Measurements from ENCODE around the gene OR10H1. TPM values are rescaled to one million over a fixed set of nuclear protein-coding genes. Genes with fewer than 3 reads are reported as not detected.
"Not testable (repeated sequence)": the region's sequence is repeated elsewhere in the genome, so short reads cannot be mapped to it uniquely, and the experiment has no call there.

Gene OR10H1
- total RNA-seq, 1 donor from 2014 or later = not detected

DNA sequence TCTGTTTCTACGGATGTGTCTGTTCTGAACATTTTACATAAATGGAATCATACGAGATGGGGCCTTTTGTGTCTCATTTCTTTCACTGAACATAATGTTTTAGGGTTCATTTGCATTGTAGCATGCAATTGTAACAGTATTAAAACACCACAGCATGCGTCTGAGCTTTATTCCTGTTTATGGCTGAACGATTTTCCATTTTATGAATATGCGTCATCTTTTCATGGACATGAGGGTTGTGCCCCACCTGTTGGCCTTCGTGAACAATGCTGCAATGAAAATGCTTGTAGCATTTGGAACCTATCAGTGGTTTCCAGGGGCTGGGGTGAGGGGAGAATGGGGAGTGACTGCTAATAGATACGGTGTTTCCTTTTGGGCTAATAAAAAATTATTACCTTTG lies 5.1 kb downstream of the OR10H1 start:
- TF ChIP-seq EZH2 (IDR thresholded peaks at IDR 0.05; ENCODE audit: insufficient read depth, low read length) = no peak
- TF ChIP-seq, protein P1, sequence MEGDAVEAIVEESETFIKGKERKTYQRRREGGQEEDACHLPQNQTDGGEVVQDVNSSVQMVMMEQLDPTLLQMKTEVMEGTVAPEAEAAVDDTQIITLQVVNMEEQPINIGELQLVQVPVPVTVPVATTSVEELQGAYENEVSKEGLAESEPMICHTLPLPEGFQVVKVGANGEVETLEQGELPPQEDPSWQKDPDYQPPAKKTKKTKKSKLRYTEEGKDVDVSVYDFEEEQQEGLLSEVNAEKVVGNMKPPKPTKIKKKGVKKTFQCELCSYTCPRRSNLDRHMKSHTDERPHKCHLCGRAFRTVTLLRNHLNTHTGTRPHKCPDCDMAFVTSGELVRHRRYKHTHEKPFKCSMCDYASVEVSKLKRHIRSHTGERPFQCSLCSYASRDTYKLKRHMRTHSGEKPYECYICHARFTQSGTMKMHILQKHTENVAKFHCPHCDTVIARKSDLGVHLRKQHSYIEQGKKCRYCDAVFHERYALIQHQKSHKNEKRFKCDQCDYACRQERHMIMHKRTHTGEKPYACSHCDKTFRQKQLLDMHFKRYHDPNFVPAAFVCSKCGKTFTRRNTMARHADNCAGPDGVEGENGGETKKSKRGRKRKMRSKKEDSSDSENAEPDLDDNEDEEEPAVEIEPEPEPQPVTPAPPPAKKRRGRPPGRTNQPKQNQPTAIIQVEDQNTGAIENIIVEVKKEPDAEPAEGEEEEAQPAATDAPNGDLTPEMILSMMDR (IDR thresholded peaks at IDR 0.05; ENCODE audit: insufficient read depth, low read depth, low read length) = no peak
- FAIRE-seq = no peak
- H3K9me3 Mint-ChIP-seq (ENCODE audit: unreplicated experiment) = peaks cover 30% of the 10 kb centered on the region

DNA sequence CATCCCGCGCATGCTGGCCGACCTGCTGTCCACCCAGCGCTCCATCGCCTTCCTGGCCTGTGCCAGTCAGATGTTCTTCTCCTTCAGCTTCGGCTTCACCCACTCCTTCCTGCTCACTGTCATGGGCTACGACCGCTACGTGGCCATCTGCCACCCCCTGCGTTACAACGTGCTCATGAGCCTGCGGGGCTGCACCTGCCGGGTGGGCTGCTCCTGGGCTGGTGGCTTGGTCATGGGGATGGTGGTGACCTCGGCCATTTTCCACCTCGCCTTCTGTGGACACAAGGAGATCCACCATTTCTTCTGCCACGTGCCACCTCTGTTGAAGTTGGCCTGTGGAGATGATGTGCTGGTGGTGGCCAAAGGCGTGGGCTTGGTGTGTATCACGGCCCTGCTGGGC lies 21.2 kb downstream of the OR10H1 start:
- FAIRE-seq; H3K36me3 Mint-ChIP-seq (ENCODE audit: low read depth, unreplicated experiment); H3K9me3 Mint-ChIP-seq (ENCODE audit: unreplicated experiment): not testable (repeated sequence)

More for the DNA sequence above, 5.1 kb downstream of the OR10H1 start:
- Histone ChIP-seq H3K9ac (ENCODE audit: low read length) (no peak overlapping the region), H3K36me3 (ENCODE audit: insufficient read depth, low read length) (no peaks in the 10 kb centered on the region), H4K20me1 (ENCODE audit: insufficient read depth, low read length) (no peaks in the 10 kb centered on the region), H3K79me2 (ENCODE audit: insufficient read depth, low read length) (no peaks in the 10 kb centered on the region), H3K4me1 (ENCODE audit: insufficient read depth, low read length) (no peaks in the 10 kb centered on the region), H3K4me2 (ENCODE audit: low read length) (no peak overlapping the region), H3K4me3 (ENCODE audit: insufficient read depth, low read depth, low read length) (no peak overlapping the region), H3K27ac (ENCODE audit: low read depth, low read length) (no peak overlapping the region), H3K9me3 (ENCODE audit: insufficient read depth, low read depth, low read length) (no peaks in the 10 kb centered on the region), H3K27me3 (ENCODE audit: insufficient read depth, low read length) (no peaks in the 10 kb centered on the region), H2AFZ (ENCODE audit: low read depth, low read length) (no peak overlapping the region)
- no peak overlapping the region for H3K4me3 Mint-ChIP-seq (ENCODE audit: unreplicated experiment)
- H3K27ac Mint-ChIP-seq (ENCODE audit: unreplicated experiment) = no peak overlapping the region
- no peak for DNase-seq (ENCODE audit: low read depth)
- H3K27me3 Mint-ChIP-seq (ENCODE audit: low read depth, unreplicated experiment) = no peaks in the 10 kb centered on the region
- no peaks in the 10 kb centered on the region for H3K36me3 Mint-ChIP-seq (ENCODE audit: low read depth, unreplicated experiment)
- H3K4me1 Mint-ChIP-seq (ENCODE audit: low read depth, unreplicated experiment) = no peaks in the 10 kb centered on the region

GRCh38 chr19:15790096-15790495 lies 25.4 kb downstream of the OR10H1 start:
- Histone ChIP-seq H3K9ac (ENCODE audit: low read length) (no peak overlapping the region), H4K20me1 (ENCODE audit: insufficient read depth, low read length) (no peaks in the 10 kb centered on the region), H3K4me1 (ENCODE audit: insufficient read depth, low read length) (no peaks in the 10 kb centered on the region), H3K9me3 (ENCODE audit: insufficient read depth, low read depth, low read length) (peaks cover 3% of the 10 kb centered on the region), H3K36me3 (ENCODE audit: insufficient read depth, low read length) (no peaks in the 10 kb centered on the region), H3K4me3 (ENCODE audit: insufficient read depth, low read depth, low read length) (no peak overlapping the region), H3K79me2 (ENCODE audit: insufficient read depth, low read length) (no peaks in the 10 kb centered on the region), H2AFZ (ENCODE audit: low read depth, low read length) (no peak overlapping the region), H3K4me2 (ENCODE audit: low read length) (no peak overlapping the region), H3K27ac (ENCODE audit: low read depth, low read length) (no peak overlapping the region), H3K27me3 (ENCODE audit: insufficient read depth, low read length) (no peaks in the 10 kb centered on the region)
- DNase-seq (ENCODE audit: low read depth) = no peak
- no peaks in the 10 kb centered on the region for H3K4me1 Mint-ChIP-seq (ENCODE audit: low read depth, unreplicated experiment)
- FAIRE-seq = no peak
- H3K27ac Mint-ChIP-seq (ENCODE audit: unreplicated experiment) = no peak overlapping the region
- no peaks in the 10 kb centered on the region for H3K36me3 Mint-ChIP-seq (ENCODE audit: low read depth, unreplicated experiment)
- H3K27me3 Mint-ChIP-seq (ENCODE audit: low read depth, unreplicated experiment) = no peaks in the 10 kb centered on the region
- no peak for TF ChIP-seq EZH2 (IDR thresholded peaks at IDR 0.05; ENCODE audit: insufficient read depth, low read length)
- TF ChIP-seq, protein P1 (IDR thresholded peaks at IDR 0.05; ENCODE audit: insufficient read depth, low read depth, low read length) = no peak
- H3K4me3 Mint-ChIP-seq (ENCODE audit: unreplicated experiment) = no peak overlapping the region
- H3K9me3 Mint-ChIP-seq (ENCODE audit: unreplicated experiment) = peaks cover 9% of the 10 kb centered on the region

More for the DNA sequence above, 21.2 kb downstream of the OR10H1 start:
- H3K4me1 Mint-ChIP-seq (ENCODE audit: low read depth, unreplicated experiment); H4K20me1 ChIP-seq (ENCODE audit: insufficient read depth, low read length); H3K79me2 ChIP-seq (ENCODE audit: insufficient read depth, low read length); H3K4me3 Mint-ChIP-seq (ENCODE audit: unreplicated experiment); H3K27ac ChIP-seq (ENCODE audit: low read depth, low read length); H2AFZ ChIP-seq (ENCODE audit: low read depth, low read length); H3K36me3 ChIP-seq (ENCODE audit: insufficient read depth, low read length); H3K27me3 Mint-ChIP-seq (ENCODE audit: low read depth, unreplicated experiment); H3K9ac ChIP-seq (ENCODE audit: low read length); H3K27me3 ChIP-seq (ENCODE audit: insufficient read depth, low read length); DNase-seq (ENCODE audit: low read depth); H3K9me3 ChIP-seq (ENCODE audit: insufficient read depth, low read depth, low read length); H3K4me2 ChIP-seq (ENCODE audit: low read length); H3K4me1 ChIP-seq (ENCODE audit: insufficient read depth, low read length); H3K4me3 ChIP-seq (ENCODE audit: insufficient read depth, low read depth, low read length): not testable (repeated sequence)
- peak overlapping the region; percentile 24 for H3K27ac Mint-ChIP-seq (ENCODE audit: unreplicated experiment)

All from astrocyte (in vitro differentiated cells and primary cell).